ENCODE data around the gene ARPP19.

DNA sequence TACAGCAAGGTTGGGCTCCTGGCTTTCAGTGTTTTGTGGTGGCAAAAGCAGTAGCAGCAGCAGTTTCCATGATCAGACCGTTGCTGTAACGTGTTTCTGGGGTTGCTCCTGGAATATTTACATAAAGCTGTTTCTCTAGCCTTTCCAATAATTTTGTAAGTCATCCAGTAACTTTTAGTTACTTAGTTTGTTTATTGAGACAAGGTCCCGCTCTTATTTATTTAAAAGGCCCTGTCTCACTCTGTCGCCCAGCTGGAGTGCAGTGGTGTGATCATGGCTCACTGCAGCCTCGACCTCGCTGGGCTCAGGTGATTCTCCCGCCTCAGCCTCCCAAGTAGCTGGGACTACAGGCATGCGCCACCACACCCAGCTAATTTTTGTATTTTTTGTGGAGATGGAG lies 31.4 kb downstream of the ARPP19 start:
- TF ChIP-seq CTCF (IDR thresholded peaks at IDR 0.05) (no peak), POLR2A (IDR thresholded peaks at IDR 0.05) (no peak)

All from right lobe of liver (tissue), 4 donors.